ENCODE data around the gene STIM1. TPM values are rescaled to one million over a fixed set of nuclear protein-coding genes. Genes with fewer than 3 reads are reported as not detected.

STIM1 gene
- total RNA-seq, 4 donors from 2014 or later = 42.4 to 114 (median 72.8) TPM

GRCh38 chr11:3927129-3927796 is 71.8 kb downstream of the STIM1 start:
- 78 to 81% methylated on average over 2 to 6 of the region's 6 CpGs for WGBS, 2 donors (ENCODE audit: low coverage in 1 of 2)
- no peak for TF ChIP-seq EP300 (IDR thresholded peaks at IDR 0.05)
- no peak for TF ChIP-seq POLR2A (IDR thresholded peaks at IDR 0.05)
- TF ChIP-seq POLR2AphosphoS5 (IDR thresholded peaks at IDR 0.05) = no peak
- TF ChIP-seq CTCF (IDR thresholded peaks at IDR 0.05) = no peak
- H3K27ac ChIP-seq = no peak overlapping the region
- no peak for ATAC-seq
- no peaks in the 10 kb centered on the region for H3K9me3 ChIP-seq
- no peak overlapping the region for H3K4me3 ChIP-seq
- H3K27me3 ChIP-seq = no peaks in the 10 kb centered on the region
- H3K36me3 ChIP-seq = no peaks in the 10 kb centered on the region
- H3K4me1 ChIP-seq = peaks cover 9 to 54% (median 28%) of the 10 kb centered on the region in 3 donors

- Histone ChIP-seq H3K9me3 (no peaks in the 10 kb centered on the region), H3K36me3 (no peaks in the 10 kb centered on the region), H3K4me1 (peaks cover 9 to 63% (median 28%) of the 10 kb centered on the region in 3 donors), H3K27ac (peak overlapping the region in 3 of 4 donors; percentile 35 to 54 (median 41)), H3K27me3 (no peaks in the 10 kb centered on the region), H3K4me3 (no peak overlapping the region)
- no peak for ATAC-seq
- WGBS, 2 donors (ENCODE audit: low coverage in 1 of 2) = 43% methylated on average over 1 of the region's 1 CpG; no CpG with 5 or more reads in 1 of the 2 donors
- TF ChIP-seq POLR2A (IDR thresholded peaks at IDR 0.05) (no peak), CTCF (IDR thresholded peaks at IDR 0.05) (no peak), EP300 (IDR thresholded peaks at IDR 0.05) (no peak), POLR2AphosphoS5 (IDR thresholded peaks at IDR 0.05) (no peak)
These were observed 73.8 kb downstream of the STIM1 start for GRCh38 chr11:3929232-3929631.

- H3K36me3 ChIP-seq = no peaks in the 10 kb centered on the region
- H3K9me3 ChIP-seq = no peaks in the 10 kb centered on the region
- peak; percentile 81 for ATAC-seq
- peaks cover 9 to 67% (median 32%) of the 10 kb centered on the region in 3 donors for H3K4me1 ChIP-seq
- no peaks in the 10 kb centered on the region for H3K27me3 ChIP-seq
- no peak for TF ChIP-seq POLR2A (IDR thresholded peaks at IDR 0.05)
- TF ChIP-seq EP300 (IDR thresholded peaks at IDR 0.05) = no peak
- no peak for TF ChIP-seq POLR2AphosphoS5 (IDR thresholded peaks at IDR 0.05)
- TF ChIP-seq CTCF (IDR thresholded peaks at IDR 0.05) = no peak
- 41 to 51% methylated on average over 8 of the region's 8 CpGs for WGBS, 2 donors (ENCODE audit: low coverage in 1 of 2)
- H3K27ac ChIP-seq = peak overlapping the region in 3 of 4 donors; percentile 35 to 54 (median 41)
- H3K4me3 ChIP-seq = no peak overlapping the region
These were observed 74.2 kb downstream of the STIM1 start for GRCh38 chr11:3929649-3930048.

- Histone ChIP-seq H3K4me1 (peaks cover 9 to 69% (median 26%) of the 10 kb centered on the region in 3 donors), H3K36me3 (no peaks in the 10 kb centered on the region), H3K9me3 (no peaks in the 10 kb centered on the region), H3K27me3 (no peaks in the 10 kb centered on the region), H3K4me3 (no peak overlapping the region), H3K27ac (no peak overlapping the region)
- no peak for TF ChIP-seq EP300 (IDR thresholded peaks at IDR 0.05)
- TF ChIP-seq CTCF (IDR thresholded peaks at IDR 0.05) = no peak
- no peak for TF ChIP-seq POLR2A (IDR thresholded peaks at IDR 0.05)
- TF ChIP-seq POLR2AphosphoS5 (IDR thresholded peaks at IDR 0.05) = no peak
- ATAC-seq = no peak
- WGBS, 2 donors (ENCODE audit: low coverage in 1 of 2) = 93 to 100% methylated on average over 2 of the region's 2 CpGs
These were observed 77.2 kb downstream of the STIM1 start for GRCh38 chr11:3932698-3933097.

GRCh38 chr11:3933165-3933628 is 77.7 kb downstream of the STIM1 start:
- Histone ChIP-seq H3K9me3 (no peaks in the 10 kb centered on the region), H3K27ac (no peak overlapping the region), H3K27me3 (no peaks in the 10 kb centered on the region), H3K4me3 (no peak overlapping the region), H3K4me1 (peaks cover 9 to 66% (median 25%) of the 10 kb centered on the region in 3 donors), H3K36me3 (no peaks in the 10 kb centered on the region)
- 100% methylated on average over 1 of the region's 1 CpG; no CpG with 5 or more reads in 1 of the 2 donors for WGBS, 2 donors (ENCODE audit: low coverage in 1 of 2)
- TF ChIP-seq POLR2A (IDR thresholded peaks at IDR 0.05) = no peak
- ATAC-seq = no peak

All from gastroesophageal sphincter (tissue), 4 donors.